Urinary bladder (tissue), 4 donors: ENCODE measurements around the gene GSN. TPM values are rescaled to one million over a fixed set of nuclear protein-coding genes. Genes with fewer than 3 reads are reported as not detected.

ENCODE experiments used
- DNase-seq: peaks from one replicate; pipeline ENCODE4 v3.0.0-alpha.2; 2015; ENCODE audit errors: extremely low spot score
- H3K27ac ChIP-seq: one replicate; pipeline ENCODE4 v1.5.1; 2013; ENCODE audit warnings: low read depth, mild to moderate bottlenecking, moderate library complexity
- H3K36me3 ChIP-seq: one replicate; pipeline ENCODE4 v1.6.1; 2013; ENCODE audit warnings: mild to moderate bottlenecking, moderate library complexity; ENCODE audit not compliant: insufficient read depth
- H3K4me1 ChIP-seq: one replicate; pipeline ENCODE4 v1.6.1; 2013; ENCODE audit warnings: mild to moderate bottlenecking, moderate library complexity; ENCODE audit not compliant: insufficient read depth
- H3K4me3 ChIP-seq: one replicate; pipeline ENCODE4 v1.5.1; 2013; ENCODE audit warnings: low read depth, low read length
- WGBS: extraction: QIAGEN DNeasy Blood & Tissue Kit; methylation state at CpG from one replicate; pipeline ENCODE4 v1.1.7; 2013; 5-methylcytosine and 5-hydroxymethylcytosine counted together
- polyA plus RNA-seq: library from polyadenylated mRNA; stranded (reverse); fragments of 200-250 nt; gene quantifications from one replicate; pipeline ENCODE4 v1.2.3, GENCODE V29; 2013
- total RNA-seq: library from RNA; depleted of rRNA; stranded (reverse); fragments of >200 nt; gene quantifications from one replicate; pipeline ENCODE4 v1.2.3, GENCODE V29; 2014
- donor health status: healthy with polysubstance abuse.
- donor health status: healthy.

Gene GSN
- total and polyA plus RNA-seq, 2 donors: 405 to 2,591 TPM

DNA sequence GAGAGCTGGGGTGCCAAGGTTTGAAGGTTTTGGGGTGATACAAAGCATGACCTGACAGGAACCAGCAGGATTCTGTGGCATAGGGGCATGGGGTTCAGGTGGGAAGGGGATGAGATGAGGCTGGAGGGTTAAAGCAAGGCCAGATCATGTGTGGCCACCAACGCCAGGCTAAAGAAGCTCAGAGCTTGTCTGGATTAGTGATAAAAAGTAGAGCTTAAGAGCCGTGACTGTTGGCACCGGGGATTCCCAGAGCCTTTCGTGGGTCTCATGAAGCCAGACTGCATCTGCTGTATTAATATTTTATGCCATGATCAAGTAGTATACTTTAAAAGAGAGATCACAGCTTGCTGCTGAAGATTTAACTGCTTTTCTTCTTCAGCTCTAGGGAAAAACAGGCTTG, 8.5 kb upstream of the GSN start:
- Histone ChIP-seq H3K4me3 (no peak overlapping the region), H3K4me1 (peaks cover 2% of the 10 kb centered on the region), H3K36me3 (no peaks in the 10 kb centered on the region), H3K27ac (no peak overlapping the region)
- DNase-seq: no peak
- WGBS: 92% methylated on average over 4 of the region's 4 CpGs

DNA sequence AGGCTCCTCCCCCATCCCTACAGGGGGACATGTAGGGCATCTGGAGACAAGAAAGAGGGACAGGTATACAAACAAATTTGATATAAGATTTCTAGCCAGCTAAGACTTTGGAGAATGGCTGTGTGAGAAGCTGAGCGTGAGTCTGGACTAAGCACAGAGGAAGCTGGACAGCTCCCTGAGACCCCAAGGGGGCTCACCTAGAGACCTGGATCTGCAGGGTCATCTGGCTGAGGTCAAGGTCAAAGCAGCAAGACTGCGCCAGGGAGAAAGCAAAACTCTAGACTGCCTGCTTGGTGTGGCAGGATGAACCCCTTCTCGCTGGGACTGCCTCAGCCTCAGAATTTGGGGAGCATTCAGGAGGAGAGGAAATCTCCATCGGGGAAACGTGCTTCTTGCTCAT, 8.0 kb upstream of the GSN start:
- H3K27ac ChIP-seq: no peak overlapping the region

DNA sequence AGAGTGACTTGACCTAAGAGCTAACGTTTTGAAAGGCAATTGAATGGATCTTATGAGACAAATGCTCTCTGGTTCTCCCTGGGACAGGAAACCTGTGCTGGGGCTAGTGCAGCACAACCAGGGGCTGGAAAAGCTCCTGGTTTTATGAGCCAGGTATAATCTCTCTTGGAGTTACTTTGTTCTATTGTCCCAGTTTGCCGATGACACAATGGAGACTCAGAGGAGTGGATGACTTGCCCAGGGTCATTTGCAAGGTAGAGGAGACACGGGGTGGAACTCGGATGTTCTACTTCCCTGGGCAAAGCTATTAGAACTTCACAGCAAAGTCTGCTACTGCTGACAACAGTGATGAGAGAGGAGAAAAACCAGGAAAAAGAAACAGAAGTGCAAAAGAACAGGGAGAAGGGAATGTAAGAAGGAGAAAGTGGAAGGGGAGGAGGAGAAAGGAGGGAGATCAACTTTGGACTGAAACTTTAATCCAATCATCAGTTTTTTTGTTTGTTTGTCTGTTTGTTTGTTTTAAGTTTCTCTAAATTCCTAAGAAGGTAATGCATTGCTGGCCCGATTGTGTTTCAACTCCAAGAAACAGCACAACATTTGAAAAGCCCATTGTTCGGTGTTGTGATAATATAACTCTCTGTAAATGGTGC, 7.4 kb upstream of the GSN start:
- no peak for DNase-seq

More for the DNA sequence above, 8.0 kb upstream of the GSN start:
- peaks cover 2% of the 10 kb centered on the region for H3K4me1 ChIP-seq
- DNase-seq: no peak
- H3K36me3 ChIP-seq: no peaks in the 10 kb centered on the region
- 95% methylated on average over 5 of the region's 5 CpGs for WGBS
- no peak overlapping the region for H3K4me3 ChIP-seq

DNA sequence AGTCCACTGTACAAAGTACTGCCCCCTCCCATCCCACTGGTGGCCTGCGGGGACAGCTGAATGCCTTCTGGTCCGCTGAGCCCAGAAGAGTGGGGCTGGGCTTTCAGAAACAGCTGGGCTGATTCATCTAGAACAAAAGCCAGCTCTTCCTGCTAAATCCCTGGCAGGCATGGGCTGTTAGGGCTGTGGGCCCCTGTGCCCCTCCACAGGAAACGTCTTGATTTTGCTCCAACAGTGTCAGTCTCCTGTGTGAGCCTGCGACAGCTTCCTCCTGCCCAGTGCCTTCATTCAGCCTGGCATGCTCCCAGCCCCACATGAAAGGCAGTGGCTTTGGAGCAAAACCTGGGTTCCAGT, 6.9 kb upstream of the GSN start:
- no peak overlapping the region for H3K4me3 ChIP-seq
- no peak overlapping the region for H3K27ac ChIP-seq
- peaks cover 2% of the 10 kb centered on the region for H3K4me1 ChIP-seq
- WGBS: 25% methylated on average over 4 of the region's 4 CpGs
- DNase-seq: no peak
- H3K36me3 ChIP-seq: no peaks in the 10 kb centered on the region

More for the DNA sequence above, 7.4 kb upstream of the GSN start:
- 59% methylated on average over 6 of the region's 6 CpGs for WGBS
- Histone ChIP-seq H3K36me3 (no peaks in the 10 kb centered on the region), H3K4me1 (peaks cover 2% of the 10 kb centered on the region), H3K4me3 (no peak overlapping the region), H3K27ac (no peak overlapping the region)

DNA sequence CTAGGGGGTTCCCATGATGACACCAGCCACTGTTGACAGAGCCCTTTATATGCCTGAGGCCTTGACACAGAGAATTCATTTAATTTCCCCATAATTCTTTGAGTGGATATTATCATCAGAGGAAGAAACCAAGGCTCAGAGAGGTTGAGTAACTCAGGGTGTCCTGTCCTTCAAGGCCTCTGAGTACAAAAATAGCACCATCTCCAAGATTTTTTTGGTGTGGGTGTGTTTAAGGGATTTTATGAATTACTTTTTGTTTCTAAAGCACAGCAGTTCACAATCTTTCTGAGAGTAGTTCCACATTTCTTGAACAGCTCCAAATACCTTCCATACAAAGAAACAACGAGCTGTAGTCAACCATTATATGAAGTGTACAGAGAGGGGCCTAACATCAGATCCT, 6.2 kb upstream of the GSN start:
- 75% methylated on average over 1 of the region's 1 CpG for WGBS
- H3K27ac ChIP-seq: no peak overlapping the region
- peaks cover 2% of the 10 kb centered on the region for H3K4me1 ChIP-seq
- no peak for DNase-seq
- no peak overlapping the region for H3K4me3 ChIP-seq
- H3K36me3 ChIP-seq: no peaks in the 10 kb centered on the region

DNA sequence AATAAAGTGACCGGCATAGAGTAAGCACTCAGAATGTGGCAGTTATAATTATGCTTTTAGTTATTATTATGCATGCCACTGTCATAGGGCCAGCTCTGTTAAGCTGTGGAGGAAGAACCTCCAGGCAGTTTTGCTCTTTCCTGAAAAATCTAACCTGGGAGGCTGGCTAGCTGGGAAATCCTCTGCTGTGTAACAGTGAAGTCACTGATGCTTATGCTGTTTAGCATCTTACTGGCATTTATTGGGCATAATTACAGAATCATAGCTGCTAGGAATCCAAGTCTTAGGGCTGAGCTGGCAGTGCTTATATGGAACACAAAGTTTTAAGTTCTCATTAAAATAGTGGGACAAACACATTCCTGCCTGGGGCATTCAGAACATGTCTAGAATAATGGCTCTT, 5.5 kb upstream of the GSN start:
- WGBS: 78% methylated on average over 1 of the region's 1 CpG
- Histone ChIP-seq H3K4me1 (peaks cover 2% of the 10 kb centered on the region), H3K36me3 (no peaks in the 10 kb centered on the region), H3K4me3 (no peak overlapping the region), H3K27ac (no peak overlapping the region)
- DNase-seq: no peak

DNA sequence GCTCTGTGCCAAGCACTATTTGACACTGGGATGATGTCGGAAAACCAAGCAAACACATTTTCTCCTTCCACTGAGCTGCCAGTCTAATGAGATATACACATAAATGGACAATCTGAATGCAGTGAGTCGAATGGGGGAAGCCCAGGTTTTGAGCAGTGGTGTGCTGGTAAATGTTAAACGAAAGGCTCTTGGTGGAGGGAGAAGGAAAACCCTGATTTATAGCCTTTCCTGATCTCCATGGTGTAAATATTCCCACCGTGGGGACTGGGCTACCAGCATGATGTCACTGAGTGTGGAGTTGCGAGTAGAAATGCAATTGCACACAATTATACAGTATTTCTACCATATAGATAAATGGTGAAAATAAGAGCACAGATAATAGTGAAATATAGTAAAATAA, 5.0 kb upstream of the GSN start:
- Histone ChIP-seq H3K4me3 (no peak overlapping the region), H3K27ac (no peak overlapping the region), H3K36me3 (no peaks in the 10 kb centered on the region), H3K4me1 (peaks cover 2% of the 10 kb centered on the region)
- no peak for DNase-seq
- 55% methylated on average over 5 of the region's 5 CpGs for WGBS

DNA sequence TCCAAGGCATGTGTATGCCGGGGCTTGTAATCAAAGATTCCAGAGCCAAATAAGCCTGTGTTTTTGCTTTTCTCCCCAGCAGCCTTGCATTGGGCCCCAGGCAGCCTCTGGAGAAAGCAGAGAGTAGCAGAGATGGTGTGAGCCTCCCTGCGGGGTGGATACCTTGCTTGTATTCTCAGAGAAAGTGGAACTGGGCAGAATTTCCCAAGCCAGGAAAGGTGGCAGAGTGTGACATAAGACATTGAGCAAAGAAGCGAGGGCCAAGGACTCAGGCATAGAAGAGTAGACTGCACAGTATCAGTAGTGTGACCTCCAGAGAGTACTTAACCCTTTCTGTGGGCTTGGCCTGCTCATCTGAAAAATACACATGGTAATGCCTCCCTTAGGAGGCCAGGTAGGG, 1.6 kb upstream of the GSN start:
- 69% methylated on average over 3 of the region's 3 CpGs for WGBS
- Histone ChIP-seq H3K27ac (no peak overlapping the region), H3K4me1 (peaks cover under 1% of the 10 kb centered on the region), H3K36me3 (no peaks in the 10 kb centered on the region), H3K4me3 (no peak overlapping the region)
- DNase-seq: no peak

DNA sequence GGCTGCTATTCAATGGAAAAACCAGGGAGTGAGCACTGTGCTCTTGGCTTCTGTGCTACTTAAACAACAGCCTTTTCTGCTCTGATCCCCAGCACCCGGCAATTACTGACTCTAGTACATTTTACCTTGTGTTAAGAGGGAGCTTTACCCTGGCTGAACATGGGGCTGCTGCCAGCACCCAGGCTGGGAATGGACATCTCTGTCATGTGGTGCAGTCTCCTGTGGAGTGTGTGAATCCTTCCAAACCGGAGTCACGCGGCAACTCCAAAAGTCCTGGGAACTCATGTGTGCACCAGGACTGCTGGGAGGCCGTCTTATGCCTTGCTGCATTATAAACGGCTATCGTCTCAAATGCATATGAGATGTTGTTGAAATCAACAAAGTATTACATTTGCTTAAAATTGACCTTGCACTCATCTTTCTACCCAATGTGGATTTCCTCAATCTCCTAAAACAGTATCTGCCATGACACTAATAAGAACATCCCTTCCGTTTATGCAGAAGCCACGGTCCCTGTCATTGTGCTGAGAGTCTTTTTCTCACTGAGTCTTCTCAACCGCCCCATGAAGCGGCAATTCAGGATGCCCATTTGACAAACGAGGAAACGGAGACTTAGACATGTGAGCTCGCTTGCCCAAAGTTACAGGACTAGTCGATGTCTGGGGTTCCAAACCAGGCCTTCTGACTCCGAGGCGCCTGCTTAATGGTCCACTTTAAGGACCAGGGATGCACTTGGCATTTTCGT, 884 bp upstream of the GSN start:
- DNase-seq: no peak
- 64% methylated on average over 18 of the region's 18 CpGs for WGBS
- Histone ChIP-seq H3K4me1 (no peaks in the 10 kb centered on the region), H3K27ac (no peak overlapping the region), H3K36me3 (no peaks in the 10 kb centered on the region), H3K4me3 (no peak overlapping the region)

DNA sequence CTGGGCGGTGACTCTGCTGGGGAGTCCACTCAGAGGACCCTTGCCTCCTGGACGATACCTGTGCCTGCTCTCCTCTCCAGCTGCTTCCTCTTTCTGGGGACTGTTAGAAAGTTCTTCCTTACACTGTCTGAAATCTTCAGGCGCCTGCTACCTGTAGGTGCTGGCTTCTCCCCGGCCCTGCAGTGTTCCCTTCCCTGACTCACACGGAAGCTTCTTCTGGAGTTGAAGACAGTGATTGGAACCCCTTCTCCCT, 562 bp downstream of the GSN start:
- no peaks in the 10 kb centered on the region for H3K4me1 ChIP-seq
- WGBS: 2% methylated on average over 5 of the region's 5 CpGs

DNA sequence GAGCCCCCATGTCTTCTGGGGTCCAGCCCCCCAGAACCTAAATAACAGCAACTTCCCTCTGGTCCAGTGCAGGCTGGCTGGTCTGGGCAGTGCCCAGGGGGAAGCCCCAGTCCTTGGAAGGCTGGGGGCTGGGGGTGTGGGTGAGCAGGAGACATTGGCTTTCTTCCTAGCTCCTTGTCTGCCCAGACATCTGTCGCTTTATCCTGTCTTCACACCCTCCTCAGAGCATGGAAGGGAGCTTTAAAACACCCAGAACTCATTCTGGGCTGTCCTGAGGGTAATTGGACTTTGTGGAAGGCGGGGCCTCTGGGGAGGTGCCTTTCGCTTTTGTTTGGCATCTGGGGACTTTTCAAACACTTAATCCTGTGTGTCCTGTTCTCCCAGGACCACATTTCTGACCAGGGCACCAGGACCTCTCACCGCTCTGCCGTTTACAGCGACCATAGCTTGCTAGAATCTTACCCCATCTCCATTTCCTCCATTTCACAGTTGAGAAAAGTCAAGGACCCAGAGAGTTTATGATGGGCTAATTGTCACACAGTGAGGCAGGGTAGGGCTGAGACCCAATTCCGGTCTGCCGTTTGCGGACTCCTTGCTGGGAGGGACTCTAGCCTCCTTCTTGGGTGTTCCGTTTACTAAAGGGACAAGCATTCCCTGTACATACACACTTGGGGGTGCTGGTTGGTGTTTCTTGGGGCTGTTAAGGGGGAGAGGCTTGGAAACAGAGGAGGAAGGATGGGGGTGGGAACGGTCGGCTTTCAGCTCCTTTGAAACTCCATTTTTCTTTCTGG, 1.1 kb downstream of the GSN start:
- 7% methylated on average over 12 of the region's 12 CpGs for WGBS
- H3K27ac ChIP-seq: peak overlapping the region; percentile 77
- H3K4me3 ChIP-seq: peak overlapping the region; percentile 68
- H3K4me1 ChIP-seq: no peaks in the 10 kb centered on the region
- no peaks in the 10 kb centered on the region for H3K36me3 ChIP-seq
- no peak for DNase-seq

More for the DNA sequence above, 562 bp downstream of the GSN start:
- peak overlapping the region; percentile 77 for H3K27ac ChIP-seq
- DNase-seq: no peak
- H3K4me3 ChIP-seq: peak overlapping the region; percentile 68
- H3K36me3 ChIP-seq: no peaks in the 10 kb centered on the region

DNA sequence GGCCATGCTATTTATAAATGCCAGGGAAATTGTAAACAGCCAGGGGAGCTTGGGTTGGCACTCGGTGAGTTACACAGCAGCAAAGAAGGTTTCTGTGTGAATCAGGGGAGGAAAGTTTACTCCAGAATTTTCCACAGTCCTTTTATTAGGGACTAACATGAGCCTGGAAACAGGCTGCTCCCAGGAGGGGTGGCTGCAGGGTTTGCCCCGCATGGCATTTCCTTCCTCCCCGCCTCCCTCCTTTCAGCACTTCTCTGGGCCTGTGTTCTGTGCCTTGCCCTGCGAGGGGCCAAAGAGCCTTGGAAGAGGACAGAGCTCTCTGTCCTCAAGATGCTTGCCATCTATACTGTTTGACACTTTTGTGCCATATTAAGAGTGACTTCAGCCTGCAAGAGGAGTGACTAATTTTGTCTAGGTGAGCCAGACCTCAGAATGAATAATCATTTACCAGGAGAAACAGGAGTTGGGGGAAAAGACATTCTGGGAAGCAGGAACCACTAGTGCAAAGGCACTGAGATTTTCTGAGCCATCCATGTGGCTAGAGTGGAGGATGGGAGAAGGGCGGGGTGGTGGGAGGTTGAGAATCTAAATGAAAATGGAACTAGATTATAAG, 1.8 kb downstream of the GSN start:
- WGBS: 28% methylated on average over 5 of the region's 5 CpGs
- no peaks in the 10 kb centered on the region for H3K4me1 ChIP-seq

DNA sequence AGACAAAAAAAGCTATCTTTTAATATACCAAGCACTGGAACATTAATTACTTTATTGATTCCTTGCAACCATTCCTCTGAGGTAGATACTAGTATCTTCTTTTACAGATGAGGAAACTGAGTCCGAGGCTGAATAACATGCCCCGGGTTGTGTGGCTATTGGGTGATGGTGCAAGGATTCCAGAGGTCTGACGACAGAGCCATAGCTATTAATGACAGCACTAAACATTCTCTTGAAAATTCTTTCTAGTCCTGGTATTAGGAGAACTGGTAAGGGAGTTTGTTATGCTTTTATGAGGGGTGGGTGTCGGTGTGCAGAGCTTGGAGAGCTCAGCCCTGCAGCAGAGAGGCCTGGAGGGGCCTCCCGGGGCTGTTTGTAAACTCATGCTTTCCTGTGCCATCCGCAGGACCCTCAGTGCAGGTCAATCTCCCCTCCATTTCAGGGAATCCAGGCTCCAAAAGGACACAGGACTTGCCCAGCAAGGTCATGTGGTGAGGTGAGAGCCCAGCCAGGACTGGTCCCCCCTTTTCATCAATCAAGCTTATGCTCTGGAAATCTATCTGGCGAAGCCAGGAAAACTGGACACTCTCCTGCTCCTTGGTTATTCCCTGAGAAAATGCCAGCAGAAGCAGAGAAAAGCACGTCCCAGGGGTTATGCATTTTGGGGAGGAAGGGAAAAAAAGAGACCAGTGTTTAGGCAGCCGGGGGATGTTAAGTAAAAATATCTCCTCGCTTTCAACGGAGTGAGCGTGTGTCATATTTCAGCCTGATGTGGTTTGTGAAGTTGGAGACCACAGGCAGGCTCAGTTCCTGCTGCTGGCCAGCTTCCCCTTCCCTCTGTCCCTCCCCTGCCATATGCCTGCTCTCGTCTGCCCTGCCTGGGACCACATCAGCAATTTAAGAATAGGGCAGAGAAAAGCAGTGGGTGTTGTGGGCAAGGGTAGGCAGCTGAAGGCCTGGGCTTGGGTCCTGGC, 3.7 kb downstream of the GSN start:
- no peak for DNase-seq
- H3K27ac ChIP-seq: peak overlapping the region; percentile 75
- H3K36me3 ChIP-seq: no peaks in the 10 kb centered on the region
- WGBS: 22% methylated on average over 13 of the region's 13 CpGs
- no peak overlapping the region for H3K4me3 ChIP-seq
- no peaks in the 10 kb centered on the region for H3K4me1 ChIP-seq

More for the DNA sequence above, 1.8 kb downstream of the GSN start:
- Histone ChIP-seq H3K36me3 (no peaks in the 10 kb centered on the region), H3K4me3 (peak overlapping the region; percentile 68), H3K27ac (peak overlapping the region; percentile 77)
- DNase-seq: no peak
